ENCODE measurements around the gene RACGAP1.

RACGAP1 gene

DNA sequence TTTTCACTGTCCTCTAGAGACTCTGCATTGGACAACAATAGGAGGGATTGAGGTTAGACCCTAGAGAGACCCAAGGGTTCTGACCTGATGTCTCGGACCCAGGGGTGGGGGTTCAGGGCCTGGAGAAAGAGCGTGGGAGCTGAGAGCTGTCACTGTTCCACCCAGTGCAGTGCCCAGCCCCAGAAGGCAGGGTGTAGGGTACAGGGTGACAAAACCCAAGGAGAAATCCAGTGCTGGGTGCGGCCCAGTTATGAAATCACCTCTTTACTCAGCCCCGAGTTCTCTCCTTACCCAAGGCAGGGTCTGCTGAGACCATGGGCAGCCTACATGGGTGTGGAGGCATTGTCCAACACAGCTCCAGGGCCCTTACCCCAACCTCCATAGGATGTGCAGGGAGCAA lies 72.1 kb downstream of the RACGAP1 start:
- no peak for DNase-seq

DNA sequence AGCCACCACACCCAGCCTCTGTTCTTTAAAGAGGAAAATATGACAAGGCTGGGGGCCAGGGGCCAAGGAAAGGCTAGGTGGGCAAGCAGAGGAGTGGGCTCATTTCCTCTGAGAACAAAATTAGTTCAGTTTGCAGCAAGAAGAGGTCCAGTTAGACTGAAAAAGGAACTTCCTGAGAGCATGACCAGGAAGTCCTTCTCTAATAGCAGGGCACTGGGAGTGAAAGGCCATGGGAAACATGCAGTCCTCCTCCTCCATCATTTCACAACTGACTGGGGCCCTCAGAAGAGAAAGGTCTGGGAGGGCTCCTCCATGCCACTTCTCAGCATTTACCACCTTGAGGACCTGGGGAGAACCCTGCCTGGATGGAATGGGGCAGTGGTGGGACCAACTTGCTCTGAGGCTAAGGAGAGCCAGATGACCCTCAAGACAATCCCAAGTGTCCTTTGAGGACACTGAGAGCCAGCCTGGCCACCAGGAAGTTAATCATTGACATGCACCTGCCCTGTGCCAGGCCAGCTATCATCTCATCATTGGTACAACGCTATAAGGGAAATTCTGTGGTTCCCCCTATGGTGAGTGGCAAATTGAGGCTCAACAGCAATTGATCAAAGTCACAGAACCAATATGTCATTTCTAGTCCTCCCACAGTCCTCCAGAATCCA lies 72.8 kb downstream of the RACGAP1 start:
- DNase-seq = no peak

GRCh38 chr12:49951411-49952240 lies 73.7 kb downstream of the RACGAP1 start:
- no peak for DNase-seq

DNA sequence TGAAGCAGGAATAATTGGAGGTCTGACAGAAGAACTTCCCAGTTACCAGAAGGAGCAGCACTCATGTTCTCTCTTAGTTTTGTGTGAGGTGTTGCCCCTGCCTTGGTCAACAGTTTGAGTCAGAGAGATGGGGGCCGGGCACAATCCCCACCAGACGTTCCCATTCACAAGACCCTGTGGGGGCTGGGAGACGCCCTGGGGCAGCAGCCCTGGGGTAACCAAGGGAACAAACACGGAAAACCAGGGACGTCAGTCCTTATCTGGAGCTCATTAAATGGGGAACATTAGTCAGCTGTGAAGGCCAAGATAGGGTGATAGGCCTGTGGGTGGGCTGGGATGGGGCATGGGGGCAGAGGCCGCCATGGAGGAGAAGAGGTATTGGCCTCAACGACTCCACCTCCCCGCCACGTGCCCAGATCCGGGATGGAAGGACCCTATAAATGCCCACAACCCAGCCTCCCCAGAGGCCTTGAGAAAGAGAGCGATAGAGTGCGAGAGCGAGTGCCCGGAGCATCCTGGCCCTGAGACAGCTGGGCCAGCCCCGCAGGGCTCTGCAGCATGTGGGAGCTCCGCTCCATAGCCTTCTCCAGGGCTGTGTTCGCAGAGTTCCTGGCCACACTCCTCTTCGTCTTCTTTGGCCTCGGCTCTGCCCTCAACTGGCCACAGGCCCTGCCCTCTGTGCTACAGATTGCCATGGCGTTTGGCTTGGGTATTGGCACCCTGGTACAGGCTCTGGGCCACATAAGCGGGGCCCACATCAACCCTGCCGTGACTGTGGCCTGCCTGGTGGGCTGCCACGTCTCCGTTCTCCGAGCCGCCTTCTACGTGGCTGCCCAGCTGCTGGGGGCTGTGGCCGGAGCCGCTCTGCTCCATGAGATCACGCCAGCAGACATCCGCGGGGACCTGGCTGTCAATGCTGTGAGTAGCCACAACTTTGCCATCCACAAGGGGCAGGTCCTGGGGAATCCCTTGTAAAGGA lies 74.7 kb downstream of the RACGAP1 start, which contains the start of gene AQP2:
Gene AQP2, plus strand, starts transcription at position 465 of the 979 bp plus-strand sequence. Its CDS starts 94 bp downstream, at position 559.
- no peak for DNase-seq

- no peak for DNase-seq
These were observed 75.4 kb downstream of the RACGAP1 start for GRCh38 chr12:49949866-49950265.

DNA sequence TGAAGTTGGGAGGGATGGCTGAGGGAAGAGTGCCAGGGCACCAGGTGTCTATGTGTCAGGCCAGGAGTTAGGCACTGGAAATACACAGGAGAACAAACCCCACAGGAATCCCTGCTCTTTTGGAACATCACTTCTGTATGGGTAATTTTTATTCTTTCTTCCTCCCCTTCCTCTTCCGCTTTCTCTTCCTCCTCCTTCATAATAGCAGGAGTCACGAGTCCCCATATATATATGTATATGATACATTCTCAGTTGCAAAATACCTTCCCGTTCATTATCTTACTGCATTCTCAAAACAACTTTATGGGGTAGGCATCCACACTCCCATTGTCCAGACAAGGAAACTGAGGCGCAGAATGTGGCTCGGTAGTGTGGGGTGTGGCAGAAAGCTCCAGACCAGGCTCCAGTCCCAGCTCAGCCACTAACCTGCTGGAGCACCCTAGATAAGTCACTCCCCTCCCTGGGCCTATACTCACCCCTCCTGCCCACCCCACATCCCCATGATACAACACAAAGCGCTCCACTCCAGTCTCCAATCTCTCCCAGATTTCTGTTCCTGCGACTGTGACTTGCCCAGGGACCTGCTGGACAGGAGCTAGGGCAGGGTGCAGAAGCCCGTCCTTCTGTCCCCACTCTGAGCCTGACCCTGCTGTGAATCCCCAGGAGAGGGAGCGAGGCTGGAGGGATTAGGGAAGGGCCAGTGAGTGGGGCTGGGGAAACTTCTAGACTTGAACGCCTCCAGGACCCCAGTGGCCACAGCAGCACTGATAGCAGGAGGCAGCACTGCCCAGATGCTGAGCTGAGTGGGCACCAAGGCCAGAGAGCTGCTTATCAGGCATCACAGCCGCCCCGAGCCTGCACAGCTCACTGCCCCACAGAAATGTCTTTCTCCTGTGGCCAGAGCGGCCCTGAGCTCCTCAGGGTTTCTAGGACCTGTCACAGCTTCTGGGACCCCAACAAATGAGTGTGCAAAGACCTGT lies 76.1 kb downstream of the RACGAP1 start:
- DNase-seq = no peak

GRCh38 chr12:49947593-49948226 lies 77.6 kb downstream of the RACGAP1 start:
- no peak for DNase-seq

GRCh38 chr12:49946497-49946896 lies 78.8 kb downstream of the RACGAP1 start:
- DNase-seq = no peak

DNA sequence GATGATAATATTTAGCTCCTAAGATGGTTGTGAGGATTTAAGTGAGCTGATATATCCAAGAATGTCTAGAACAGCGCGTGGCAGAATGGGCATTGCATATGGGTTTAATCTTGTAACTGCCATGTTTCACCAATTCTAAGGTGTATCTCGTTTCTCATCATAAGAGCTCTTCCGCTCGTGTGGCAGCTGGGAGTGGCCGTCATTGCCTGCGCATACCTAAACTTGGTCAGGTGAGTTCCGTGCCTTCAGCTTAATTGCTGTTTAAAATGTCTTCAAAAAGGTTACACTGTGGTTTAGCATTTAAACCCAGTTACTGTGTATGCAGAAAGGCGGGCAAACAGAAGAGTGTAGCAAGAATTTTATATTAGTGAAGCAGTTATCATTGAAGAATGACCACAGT lies 79.2 kb downstream of the RACGAP1 start:
- no peak for DNase-seq

GRCh38 chr12:49945394-49946080 lies 79.8 kb downstream of the RACGAP1 start:
- DNase-seq = peak; percentile 80

GRCh38 chr12:49944718-49945117 lies 80.6 kb downstream of the RACGAP1 start:
- DNase-seq = no peak

DNA sequence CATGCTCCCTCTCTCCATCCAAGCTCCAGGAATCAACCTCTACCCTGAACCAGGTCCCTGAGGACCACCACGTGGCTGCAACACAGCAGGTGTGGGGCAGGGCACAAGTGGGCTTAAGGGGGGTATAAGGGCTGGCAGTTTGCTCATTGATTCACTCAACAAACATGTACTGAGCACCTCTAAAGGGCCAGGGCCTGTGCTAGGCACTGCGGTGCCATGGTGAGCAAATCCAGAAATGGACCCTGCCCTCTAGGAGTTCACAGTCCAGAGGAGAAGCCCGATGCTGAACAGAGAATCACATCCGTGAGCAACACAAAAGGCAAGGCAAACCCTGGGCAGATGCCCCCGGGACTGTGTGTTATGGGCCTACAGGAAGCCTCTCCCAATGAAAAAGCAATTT lies 81.2 kb downstream of the RACGAP1 start:
- no peak for DNase-seq

GRCh38 chr12:49943625-49943960 lies 81.7 kb downstream of the RACGAP1 start:
- no peak for DNase-seq

GRCh38 chr12:49942921-49943624 lies 82.2 kb downstream of the RACGAP1 start:
- DNase-seq = peak; percentile 34

GRCh38 chr12:49942512-49942893 lies 82.8 kb downstream of the RACGAP1 start:
- no peak for DNase-seq

GRCh38 chr12:49941556-49942511 lies 83.5 kb downstream of the RACGAP1 start:
- DNase-seq = no peak

- no peak for DNase-seq
These were observed 85.6 kb downstream of the RACGAP1 start for GRCh38 chr12:49939707-49940106.

GRCh38 chr12:49939307-49939706 lies 86.0 kb downstream of the RACGAP1 start:
- DNase-seq = no peak
